ENCODE data around the gene ANKFY1.

DNA sequence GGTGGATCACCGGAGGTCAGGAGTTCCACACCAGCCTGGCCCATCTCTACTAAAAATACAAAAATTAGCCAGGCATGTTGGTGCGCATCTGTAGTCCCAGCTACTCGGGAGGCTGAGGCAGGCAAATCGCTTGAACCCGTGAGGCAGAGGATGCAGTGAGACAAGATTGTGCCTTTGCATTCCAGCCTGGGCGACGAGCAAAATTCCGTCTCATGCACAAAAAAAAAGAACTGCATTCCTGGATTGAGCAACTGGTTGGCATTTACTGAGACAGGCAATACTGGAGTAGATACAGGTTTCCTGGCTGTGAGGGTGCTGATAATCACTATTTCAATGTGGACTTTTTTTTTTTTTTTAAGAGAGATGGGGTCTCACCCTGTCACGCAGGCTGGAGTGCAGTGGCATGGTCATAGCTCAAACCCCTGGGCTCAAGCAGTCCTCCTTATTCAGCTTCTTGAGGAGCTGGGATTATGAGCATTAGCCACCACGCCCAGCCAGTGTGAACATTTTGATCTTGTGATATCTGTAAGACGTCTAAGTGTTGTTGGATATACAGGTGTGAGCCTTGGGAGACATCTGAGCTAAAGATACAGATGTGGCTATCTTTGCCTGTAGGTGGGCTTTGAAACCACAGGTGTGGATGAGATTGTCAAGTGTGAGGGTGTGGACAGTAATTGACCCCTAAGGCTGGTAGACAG, 115.0 kb downstream of the ANKFY1 start:
- TF ChIP-seq, protein P1, sequence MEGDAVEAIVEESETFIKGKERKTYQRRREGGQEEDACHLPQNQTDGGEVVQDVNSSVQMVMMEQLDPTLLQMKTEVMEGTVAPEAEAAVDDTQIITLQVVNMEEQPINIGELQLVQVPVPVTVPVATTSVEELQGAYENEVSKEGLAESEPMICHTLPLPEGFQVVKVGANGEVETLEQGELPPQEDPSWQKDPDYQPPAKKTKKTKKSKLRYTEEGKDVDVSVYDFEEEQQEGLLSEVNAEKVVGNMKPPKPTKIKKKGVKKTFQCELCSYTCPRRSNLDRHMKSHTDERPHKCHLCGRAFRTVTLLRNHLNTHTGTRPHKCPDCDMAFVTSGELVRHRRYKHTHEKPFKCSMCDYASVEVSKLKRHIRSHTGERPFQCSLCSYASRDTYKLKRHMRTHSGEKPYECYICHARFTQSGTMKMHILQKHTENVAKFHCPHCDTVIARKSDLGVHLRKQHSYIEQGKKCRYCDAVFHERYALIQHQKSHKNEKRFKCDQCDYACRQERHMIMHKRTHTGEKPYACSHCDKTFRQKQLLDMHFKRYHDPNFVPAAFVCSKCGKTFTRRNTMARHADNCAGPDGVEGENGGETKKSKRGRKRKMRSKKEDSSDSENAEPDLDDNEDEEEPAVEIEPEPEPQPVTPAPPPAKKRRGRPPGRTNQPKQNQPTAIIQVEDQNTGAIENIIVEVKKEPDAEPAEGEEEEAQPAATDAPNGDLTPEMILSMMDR (IDR thresholded peaks at IDR 0.05) = no peak
- TF ChIP-seq POLR2A (IDR thresholded peaks at IDR 0.05) = no peak
- no peak for TF ChIP-seq EP300 (IDR thresholded peaks at IDR 0.05)
